CD4-positive, alpha-beta T cell (primary cell): ENCODE results near the gene CNRIP1. TPM values are rescaled to one million over a fixed set of nuclear protein-coding genes. Genes with fewer than 3 reads are reported as not detected.
"Not testable (repeated sequence)": the region's sequence is repeated elsewhere in the genome, so short reads cannot be mapped to it uniquely, and the experiment has no call there.

ENCODE experiments used
- ATAC-seq: fragments of 200-7000 bp; cut with Tn5 transposase; one replicate; pipeline ENCODE4 v1.10.0; 2022; ENCODE audit warnings: mild to moderate bottlenecking; ENCODE audit not compliant: poor library complexity
- CTCF ChIA-PET: fragments of 350-600 bp; sonication (Branson Sonifier 250); formaldehyde crosslinking; loops from one replicate; lab custom pipeline; 2021; ENCODE audit warnings: antibody characterized with exemption, inconsistent platforms; lab: Charles Lee
- POLR2A ChIA-PET: fragments of 350-600 bp; sonication (Branson Sonifier 250); formaldehyde crosslinking; loops from one replicate; lab custom pipeline; 2021; ENCODE audit warnings: antibody characterized with exemption, inconsistent platforms; lab: Charles Lee
- DNase-seq, 14 experiments: peaks; one replicate each; pipeline ENCODE4 v3.0.0-alpha.2; 2013 to 2020; ENCODE audit warnings: mixed read lengths in 2 of 14
- H3K27ac ChIP-seq, 2 donors: one replicate each; pipeline versions ENCODE4 v1.5.1 to v1.7.0; 2013; ENCODE audit warnings: low read length in 2 of 2, low read depth in 1 of 2, mild to moderate bottlenecking in 1 of 2
- H3K27me3 ChIP-seq, 2 experiments: 1 replicate in 1 of 2; 2 replicates in 1 of 2; pipeline versions ENCODE4 v1.6.1 to v1.7.0; 2013; ENCODE audit warnings: low read length in 2 of 2, control low read depth in 1 of 2, mild to moderate bottlenecking in 1 of 2, moderate library complexity in 1 of 2; ENCODE audit not compliant: insufficient read depth in 2 of 2, control insufficient read depth in 1 of 2
- H3K36me3 ChIP-seq: one replicate; pipeline ENCODE4 v1.6.1; 2013; ENCODE audit warnings: low read length, control low read depth; ENCODE audit not compliant: insufficient read depth
- H3K4me1 ChIP-seq: one replicate; pipeline ENCODE4 v1.6.1; 2013; ENCODE audit warnings: low read length, control low read depth; ENCODE audit not compliant: insufficient read depth
- H3K4me3 ChIP-seq: one replicate; pipeline ENCODE4 v1.5.1; 2013; ENCODE audit warnings: mild to moderate bottlenecking, low read length, moderate library complexity
- H3K9me3 ChIP-seq, 2 experiments: 1 replicate in 1 of 2; 2 replicates in 1 of 2; pipeline versions ENCODE4 v1.6.1 to v1.7.0; 2013; ENCODE audit warnings: low read length in 2 of 2, mild to moderate bottlenecking in 2 of 2, control low read depth in 1 of 2, moderate library complexity in 1 of 2; ENCODE audit not compliant: control insufficient read depth in 1 of 2, insufficient read depth in 1 of 2
- H3K27ac Mint-ChIP-seq: one replicate; pipeline ENCODE4 v1.8.0; 2020; ENCODE audit warnings: mixed read lengths
- H3K27me3 Mint-ChIP-seq: one replicate; pipeline ENCODE4 v1.8.0; 2021; ENCODE audit warnings: mixed read lengths
- H3K36me3 Mint-ChIP-seq: one replicate; pipeline ENCODE4 v1.8.0; 2021; ENCODE audit warnings: low read depth, mixed read lengths
- H3K4me1 Mint-ChIP-seq: one replicate; pipeline ENCODE4 v1.8.0; 2021; ENCODE audit warnings: low read depth, mixed read lengths
- H3K4me3 Mint-ChIP-seq: one replicate; pipeline ENCODE4 v1.8.0; 2020; ENCODE audit warnings: mild to moderate bottlenecking, mixed read lengths
- H3K9me3 Mint-ChIP-seq: one replicate; pipeline ENCODE4 v1.8.0; 2020; ENCODE audit warnings: mixed read lengths
- CTCF ChIP-seq: fragments of 200-600 bp; IDR thresholded peaks from one replicate; pipeline ENCODE4 v1.8.0; 2022; ENCODE audit warnings: antibody characterized with exemption, mild to moderate bottlenecking
- intact Hi-C, 2 experiments: fragments of 100-400 bp; cut with DNase I in 1 of 2; cut with micrococcal nuclease in 1 of 2; formaldehyde crosslinking; loops; one replicate each; pipeline versions ENCODE4 v1.15.1 to v1.9.0; 2023 to 2025; cut with DNase I, micrococcal nuclease
- total RNA-seq, 174 experiments: library from RNA in 2 of 174; stranded (reverse) in 2 of 174; gene quantifications; one replicate each; pipeline ENCODE4 v1.2.3 and lab custom pipeline; 2021 to 2026

Gene CNRIP1
- total RNA-seq, 2 experiments from 2014 or later, result not detected

DNA sequence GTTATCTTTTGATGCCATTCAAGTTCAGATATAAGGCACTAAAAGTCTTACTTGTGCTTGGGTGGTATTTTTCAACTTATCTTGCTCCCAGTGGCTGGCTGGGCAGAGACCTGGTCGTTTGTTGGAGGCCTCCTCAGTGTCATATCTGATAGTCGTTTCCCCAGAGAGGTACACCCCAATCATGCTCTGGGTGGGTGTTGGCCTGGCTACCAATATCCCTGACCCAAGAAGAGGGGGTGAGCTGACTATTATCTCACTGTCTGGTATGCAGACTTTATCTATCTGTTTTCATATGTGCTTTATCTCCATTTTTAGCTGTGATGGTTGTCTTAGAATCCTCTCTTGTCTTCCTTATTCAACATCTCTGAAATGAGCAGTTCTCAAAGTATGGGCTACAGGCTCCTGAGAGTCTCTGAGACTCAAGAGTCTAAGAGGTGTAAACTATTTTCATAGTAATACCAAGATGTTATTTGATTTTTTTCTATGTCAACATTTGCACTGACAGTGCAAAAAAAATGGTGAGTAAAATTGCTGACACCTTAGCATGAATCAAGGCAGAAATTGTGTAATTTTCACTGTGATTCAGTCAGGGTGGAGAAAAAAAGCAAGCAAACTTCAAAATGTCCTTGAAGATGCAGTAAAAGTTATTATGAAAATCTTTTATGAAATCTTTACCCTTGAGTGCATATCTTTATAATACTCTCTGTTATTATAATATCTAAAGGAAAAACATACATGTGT, 33.1 kb upstream of the CNRIP1 start:
- no peaks in the 10 kb centered on the region for H3K36me3 ChIP-seq
- Mint-ChIP-seq H3K9me3 (no peaks in the 10 kb centered on the region), H3K4me3 (no peak overlapping the region), H3K4me1 (no peaks in the 10 kb centered on the region), H3K36me3 (no peaks in the 10 kb centered on the region), H3K27me3 (peaks cover 14% of the 10 kb centered on the region), H3K27ac (no peak overlapping the region)
- ATAC-seq (no peak), DNase-seq (peak in 1 of 14 experiments; percentile 8)
- intact Hi-C loops, result no loop called here
- TF ChIP-seq CTCF, result no peak
- no peaks in the 10 kb centered on the region for H3K4me1 ChIP-seq
- ChIA-PET CTCF (no interaction called here), POLR2A (no interaction called here)
- no peaks in the 10 kb centered on the region for H3K9me3 ChIP-seq
- H3K4me3 ChIP-seq, result no peak overlapping the region
- no peak overlapping the region for H3K27ac ChIP-seq
- no peaks in the 10 kb centered on the region for H3K27me3 ChIP-seq

DNA sequence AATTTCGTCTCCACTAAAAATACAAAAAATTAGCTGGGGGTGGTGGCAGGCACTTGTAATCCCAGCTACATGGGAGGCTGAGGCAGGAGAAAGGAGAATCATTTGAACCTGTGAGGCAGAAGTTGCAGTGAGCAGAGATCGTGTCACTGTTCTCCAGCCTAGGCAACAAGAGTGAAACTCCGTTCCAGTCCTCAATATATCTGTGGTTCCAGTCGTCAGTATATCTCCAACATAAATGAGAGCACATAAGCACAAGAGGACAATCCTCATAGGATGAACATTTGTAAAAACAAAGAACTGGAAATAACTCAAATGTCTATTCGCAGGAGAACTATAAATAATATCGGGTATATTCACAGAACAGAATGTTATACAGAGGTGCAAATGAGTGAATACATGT, 32.2 kb upstream of the CNRIP1 start:
- Histone ChIP-seq H3K27ac (no peak overlapping the region), H3K4me1 (no peaks in the 10 kb centered on the region), H3K9me3 (no peaks in the 10 kb centered on the region), H3K36me3 (no peaks in the 10 kb centered on the region), H3K27me3 (no peaks in the 10 kb centered on the region), H3K4me3 (no peak overlapping the region)
- Mint-ChIP-seq H3K36me3 (no peaks in the 10 kb centered on the region), H3K4me1 (no peaks in the 10 kb centered on the region), H3K27ac (no peak overlapping the region), H3K4me3 (no peak overlapping the region), H3K27me3 (peaks cover 22% of the 10 kb centered on the region), H3K9me3 (no peaks in the 10 kb centered on the region)
- DNase-seq, result no peak
- ChIA-PET POLR2A (no interaction called here), CTCF (no interaction called here)
- ATAC-seq, result no peak
- intact Hi-C loops, result no loop called here
- TF ChIP-seq CTCF, result no peak

DNA sequence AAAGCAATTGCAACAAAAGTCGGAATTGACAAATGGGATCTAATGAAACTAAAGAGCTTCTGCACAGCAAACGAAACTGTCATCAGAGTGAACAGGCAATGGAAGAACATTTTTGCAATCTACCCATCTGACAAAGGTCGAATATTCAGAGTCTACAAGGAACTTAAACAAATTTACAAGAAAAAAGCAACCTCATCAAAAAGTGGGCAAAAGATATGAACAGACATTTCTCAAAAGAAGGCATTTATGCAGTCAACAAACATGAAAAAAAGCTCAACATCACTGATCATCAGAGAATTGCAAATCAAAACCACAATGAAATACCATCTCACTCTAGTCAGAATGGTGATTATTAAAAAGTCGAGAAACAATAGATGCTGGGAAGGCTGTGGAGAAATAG, 29.3 kb upstream of the CNRIP1 start:
- intact Hi-C loops, ATAC-seq, H3K4me3 ChIP-seq, H3K36me3 ChIP-seq, DNase-seq, H3K36me3 Mint-ChIP-seq, H3K27me3 ChIP-seq, H3K9me3 Mint-ChIP-seq, H3K27ac Mint-ChIP-seq, POLR2A ChIA-PET, H3K4me1 ChIP-seq, H3K27ac ChIP-seq, H3K4me3 Mint-ChIP-seq, H3K4me1 Mint-ChIP-seq, H3K9me3 ChIP-seq: not testable (repeated sequence)
- H3K27me3 Mint-ChIP-seq, result peaks cover 41% of the 10 kb centered on the region
- CTCF ChIA-PET, result interaction anchor here (1.0 kb wide), 1 partner anchor 92 kb away, joined by 3 read pairs; no protein-coding TSS in a partner anchor
